K562 (cell line): ENCODE results near the gene LMAN2. TPM values are rescaled to one million over a fixed set of nuclear protein-coding genes. Genes with fewer than 3 reads are reported as not detected.

Experiments used
- ATF1 ChIP-seq, 2 experiments: fragments of 450-650 bp in 1 of 2; IDR thresholded peaks; 2 replicates each; pipeline ENCODE4 v1.6.1; 2016; ENCODE audit warnings: missing compliant biosample characterization in 1 of 2, missing genetic modification characterization in 1 of 2
- KLF6 ChIP-seq: fragments of 250-450 bp; sonication (Bioruptor Pico); IDR thresholded peaks from 2 replicates; pipeline ENCODE4 v1.4.0; 2020; ENCODE audit warnings: mild to moderate bottlenecking, moderate library complexity, borderline replicate concordance
- MEF2D ChIP-seq: conservative IDR thresholded peaks from 2 replicates; pipeline ENCODE4 v1.6.1; 2016; ENCODE audit warnings: low read depth, missing genetic modification characterization, missing compliant biosample characterization
- NCOR1 ChIP-seq: fragments of 450-650 bp; IDR thresholded peaks from 2 replicates; pipeline ENCODE4 v1.6.1; 2016; ENCODE audit warnings: mild to moderate bottlenecking, moderate library complexity
- PRPF4 ChIP-seq: fragments of 200-400 bp; formaldehyde crosslinking; IDR thresholded peaks from one replicate; pipeline ENCODE4 v1.6.1; 2017; ENCODE audit warnings: low read length, low read depth, mild to moderate bottlenecking; ENCODE audit not compliant: insufficient read depth, poor library complexity, severe bottlenecking
- SIRT6 ChIP-seq: IDR thresholded peaks from one replicate; pipeline ENCODE4 v1.6.1; 2012; ENCODE audit warnings: low read depth, mild to moderate bottlenecking, control low read depth, inconsistent platforms, low read length, moderate library complexity
- TFE3 ChIP-seq: fragments of 450-650 bp; formaldehyde crosslinking; IDR thresholded peaks from 2 replicates; pipeline ENCODE4 v1.4.0; 2020; ENCODE audit warnings: mild to moderate bottlenecking, mixed read lengths
- ZSCAN32 ChIP-seq: fragments of 450-650 bp; formaldehyde crosslinking; IDR thresholded peaks from 2 replicates; pipeline ENCODE4 v1.4.0; 2020; ENCODE audit warnings: mild to moderate bottlenecking, moderate library complexity
- polyA plus RNA-seq, 8 experiments: library from polyadenylated mRNA; depleted of rRNA in 4 of 8; stranded (reverse) in 5 of 8; unstranded in 3 of 8; fragments of >200 nt; fragmentation: Nextera tagmentation in 2 of 8; fragmentation: Illumina TruSeq in 1 of 8; extraction: Ambion mirVana in 2 of 8; extraction: Trizol in 1 of 8; gene quantifications; 2 replicates each; pipeline versions ENCODE4 v1.2.1 to v1.2.3, GENCODE V29; 2011 to 2014; ENCODE audit warnings: inconsistent platforms in 1 of 8, missing spikeins in 1 of 8
- total RNA-seq, 7 experiments: library from RNA; depleted of rRNA in 6 of 7; stranded (reverse); fragments of >200 nt in 6 of 7; fragmentation: Illumina TruSeq in 2 of 7; extraction: Trizol in 2 of 7; gene quantifications; 2 replicates each; pipeline versions ENCODE4 v1.2.1 to v1.2.3, GENCODE V29; 2011 to 2021; ENCODE audit warnings: low replicate concordance in 1 of 7
- TF ChIP-seq, protein P1 (sequence below): fragments of 450-650 bp; IDR thresholded peaks from 2 replicates; pipeline ENCODE4 v1.6.1; 2016; ENCODE audit warnings: mild to moderate bottlenecking, moderate library complexity
- TF ChIP-seq, protein P2 (sequence below): sonication (generic); formaldehyde crosslinking; IDR thresholded peaks from 2 replicates; pipeline ENCODE4 v1.8.1; 2023; ENCODE audit warnings: mild to moderate bottlenecking, missing genetic modification reagents

Gene LMAN2
- total and polyA plus RNA-seq, 9 of the 15 experiments (the other 6 are each of a cell fraction or from before 2014, with no cell fraction given): 2.7 to 254 (median 136) TPM

- TF ChIP-seq, protein P1, sequence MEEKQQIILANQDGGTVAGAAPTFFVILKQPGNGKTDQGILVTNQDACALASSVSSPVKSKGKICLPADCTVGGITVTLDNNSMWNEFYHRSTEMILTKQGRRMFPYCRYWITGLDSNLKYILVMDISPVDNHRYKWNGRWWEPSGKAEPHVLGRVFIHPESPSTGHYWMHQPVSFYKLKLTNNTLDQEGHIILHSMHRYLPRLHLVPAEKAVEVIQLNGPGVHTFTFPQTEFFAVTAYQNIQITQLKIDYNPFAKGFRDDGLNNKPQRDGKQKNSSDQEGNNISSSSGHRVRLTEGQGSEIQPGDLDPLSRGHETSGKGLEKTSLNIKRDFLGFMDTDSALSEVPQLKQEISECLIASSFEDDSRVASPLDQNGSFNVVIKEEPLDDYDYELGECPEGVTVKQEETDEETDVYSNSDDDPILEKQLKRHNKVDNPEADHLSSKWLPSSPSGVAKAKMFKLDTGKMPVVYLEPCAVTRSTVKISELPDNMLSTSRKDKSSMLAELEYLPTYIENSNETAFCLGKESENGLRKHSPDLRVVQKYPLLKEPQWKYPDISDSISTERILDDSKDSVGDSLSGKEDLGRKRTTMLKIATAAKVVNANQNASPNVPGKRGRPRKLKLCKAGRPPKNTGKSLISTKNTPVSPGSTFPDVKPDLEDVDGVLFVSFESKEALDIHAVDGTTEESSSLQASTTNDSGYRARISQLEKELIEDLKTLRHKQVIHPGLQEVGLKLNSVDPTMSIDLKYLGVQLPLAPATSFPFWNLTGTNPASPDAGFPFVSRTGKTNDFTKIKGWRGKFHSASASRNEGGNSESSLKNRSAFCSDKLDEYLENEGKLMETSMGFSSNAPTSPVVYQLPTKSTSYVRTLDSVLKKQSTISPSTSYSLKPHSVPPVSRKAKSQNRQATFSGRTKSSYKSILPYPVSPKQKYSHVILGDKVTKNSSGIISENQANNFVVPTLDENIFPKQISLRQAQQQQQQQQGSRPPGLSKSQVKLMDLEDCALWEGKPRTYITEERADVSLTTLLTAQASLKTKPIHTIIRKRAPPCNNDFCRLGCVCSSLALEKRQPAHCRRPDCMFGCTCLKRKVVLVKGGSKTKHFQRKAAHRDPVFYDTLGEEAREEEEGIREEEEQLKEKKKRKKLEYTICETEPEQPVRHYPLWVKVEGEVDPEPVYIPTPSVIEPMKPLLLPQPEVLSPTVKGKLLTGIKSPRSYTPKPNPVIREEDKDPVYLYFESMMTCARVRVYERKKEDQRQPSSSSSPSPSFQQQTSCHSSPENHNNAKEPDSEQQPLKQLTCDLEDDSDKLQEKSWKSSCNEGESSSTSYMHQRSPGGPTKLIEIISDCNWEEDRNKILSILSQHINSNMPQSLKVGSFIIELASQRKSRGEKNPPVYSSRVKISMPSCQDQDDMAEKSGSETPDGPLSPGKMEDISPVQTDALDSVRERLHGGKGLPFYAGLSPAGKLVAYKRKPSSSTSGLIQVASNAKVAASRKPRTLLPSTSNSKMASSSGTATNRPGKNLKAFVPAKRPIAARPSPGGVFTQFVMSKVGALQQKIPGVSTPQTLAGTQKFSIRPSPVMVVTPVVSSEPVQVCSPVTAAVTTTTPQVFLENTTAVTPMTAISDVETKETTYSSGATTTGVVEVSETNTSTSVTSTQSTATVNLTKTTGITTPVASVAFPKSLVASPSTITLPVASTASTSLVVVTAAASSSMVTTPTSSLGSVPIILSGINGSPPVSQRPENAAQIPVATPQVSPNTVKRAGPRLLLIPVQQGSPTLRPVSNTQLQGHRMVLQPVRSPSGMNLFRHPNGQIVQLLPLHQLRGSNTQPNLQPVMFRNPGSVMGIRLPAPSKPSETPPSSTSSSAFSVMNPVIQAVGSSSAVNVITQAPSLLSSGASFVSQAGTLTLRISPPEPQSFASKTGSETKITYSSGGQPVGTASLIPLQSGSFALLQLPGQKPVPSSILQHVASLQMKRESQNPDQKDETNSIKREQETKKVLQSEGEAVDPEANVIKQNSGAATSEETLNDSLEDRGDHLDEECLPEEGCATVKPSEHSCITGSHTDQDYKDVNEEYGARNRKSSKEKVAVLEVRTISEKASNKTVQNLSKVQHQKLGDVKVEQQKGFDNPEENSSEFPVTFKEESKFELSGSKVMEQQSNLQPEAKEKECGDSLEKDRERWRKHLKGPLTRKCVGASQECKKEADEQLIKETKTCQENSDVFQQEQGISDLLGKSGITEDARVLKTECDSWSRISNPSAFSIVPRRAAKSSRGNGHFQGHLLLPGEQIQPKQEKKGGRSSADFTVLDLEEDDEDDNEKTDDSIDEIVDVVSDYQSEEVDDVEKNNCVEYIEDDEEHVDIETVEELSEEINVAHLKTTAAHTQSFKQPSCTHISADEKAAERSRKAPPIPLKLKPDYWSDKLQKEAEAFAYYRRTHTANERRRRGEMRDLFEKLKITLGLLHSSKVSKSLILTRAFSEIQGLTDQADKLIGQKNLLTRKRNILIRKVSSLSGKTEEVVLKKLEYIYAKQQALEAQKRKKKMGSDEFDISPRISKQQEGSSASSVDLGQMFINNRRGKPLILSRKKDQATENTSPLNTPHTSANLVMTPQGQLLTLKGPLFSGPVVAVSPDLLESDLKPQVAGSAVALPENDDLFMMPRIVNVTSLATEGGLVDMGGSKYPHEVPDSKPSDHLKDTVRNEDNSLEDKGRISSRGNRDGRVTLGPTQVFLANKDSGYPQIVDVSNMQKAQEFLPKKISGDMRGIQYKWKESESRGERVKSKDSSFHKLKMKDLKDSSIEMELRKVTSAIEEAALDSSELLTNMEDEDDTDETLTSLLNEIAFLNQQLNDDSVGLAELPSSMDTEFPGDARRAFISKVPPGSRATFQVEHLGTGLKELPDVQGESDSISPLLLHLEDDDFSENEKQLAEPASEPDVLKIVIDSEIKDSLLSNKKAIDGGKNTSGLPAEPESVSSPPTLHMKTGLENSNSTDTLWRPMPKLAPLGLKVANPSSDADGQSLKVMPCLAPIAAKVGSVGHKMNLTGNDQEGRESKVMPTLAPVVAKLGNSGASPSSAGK: peak; percentile 29; the same call in 1 of the 2 replicates
- TF ChIP-seq, protein P2, sequence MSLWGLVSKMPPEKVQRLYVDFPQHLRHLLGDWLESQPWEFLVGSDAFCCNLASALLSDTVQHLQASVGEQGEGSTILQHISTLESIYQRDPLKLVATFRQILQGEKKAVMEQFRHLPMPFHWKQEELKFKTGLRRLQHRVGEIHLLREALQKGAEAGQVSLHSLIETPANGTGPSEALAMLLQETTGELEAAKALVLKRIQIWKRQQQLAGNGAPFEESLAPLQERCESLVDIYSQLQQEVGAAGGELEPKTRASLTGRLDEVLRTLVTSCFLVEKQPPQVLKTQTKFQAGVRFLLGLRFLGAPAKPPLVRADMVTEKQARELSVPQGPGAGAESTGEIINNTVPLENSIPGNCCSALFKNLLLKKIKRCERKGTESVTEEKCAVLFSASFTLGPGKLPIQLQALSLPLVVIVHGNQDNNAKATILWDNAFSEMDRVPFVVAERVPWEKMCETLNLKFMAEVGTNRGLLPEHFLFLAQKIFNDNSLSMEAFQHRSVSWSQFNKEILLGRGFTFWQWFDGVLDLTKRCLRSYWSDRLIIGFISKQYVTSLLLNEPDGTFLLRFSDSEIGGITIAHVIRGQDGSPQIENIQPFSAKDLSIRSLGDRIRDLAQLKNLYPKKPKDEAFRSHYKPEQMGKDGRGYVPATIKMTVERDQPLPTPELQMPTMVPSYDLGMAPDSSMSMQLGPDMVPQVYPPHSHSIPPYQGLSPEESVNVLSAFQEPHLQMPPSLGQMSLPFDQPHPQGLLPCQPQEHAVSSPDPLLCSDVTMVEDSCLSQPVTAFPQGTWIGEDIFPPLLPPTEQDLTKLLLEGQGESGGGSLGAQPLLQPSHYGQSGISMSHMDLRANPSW: no peak
- TF ChIP-seq KLF6 (0 out of 2 replicates have a peak, but pooled peaks have one; percentile 33), MEF2D (tag) (no peak), NCOR1 (no peak), ZSCAN32 (CRISPR knock-in tag) (no peak), TFE3 (CRISPR knock-in tag) (no peak), ATF1 (CRISPR knock-in tag; IDR thresholded peaks at IDR 0.05) (no peak), ATF1 (tag; IDR thresholded peaks at IDR 0.05) (peak; percentile 54; the same call in 1 of the 2 replicates), PRPF4 (no peak), SIRT6 (no peak)
Measured at GRCh38 chr5:177362610-177363507, 11.4 kb upstream of the LMAN2 start (continued).
